Sciatic nerve (tissue), 1 donor: Measurements from ENCODE around the gene GDI2. TPM values are rescaled to one million over a fixed set of nuclear protein-coding genes. Genes with fewer than 3 reads are reported as not detected.

Experiments
- total RNA-seq: library from RNA; stranded (reverse); fragmentation: NEBNext Ultra II Directional; extraction: Animal tissue kit (Norgen Biotek cat#: 25700); gene quantifications from one replicate; pipeline ENCODE4 v1.2.1, GENCODE V29; 2021
- donor health status: DM: no; HTN: no; CAD: no.

Gene GDI2
- total RNA-seq, 1 donor from 2014 or later = 140 TPM

Other genes starting within 250 kb of the GDI2 start
- gene ASB13, start 146.8 kb downstream of the GDI2 start, total RNA-seq = 18.9 TPM
- 77.3 TPM for gene TASOR2, start 128.6 kb downstream of the GDI2 start, total RNA-seq
- gene ANKRD16, start 76.5 kb upstream of the GDI2 start, total RNA-seq = 10.0 TPM
- gene FBH1, start 76.8 kb upstream of the GDI2 start, total RNA-seq = 85.3 TPM
- 9.6 TPM for gene IL15RA, start 164.1 kb upstream of the GDI2 start, total RNA-seq
- gene IL2RA, start 248.9 kb upstream of the GDI2 start, total RNA-seq = 1.1 TPM